ENCODE results near the gene EP400. TPM values are rescaled to one million over a fixed set of nuclear protein-coding genes. Genes with fewer than 3 reads are reported as not detected.

Gene EP400
- total RNA-seq, 1 donor from 2014 or later: 51.3 TPM

GRCh38 chr12:131903270-131904255 lies 46.2 kb upstream of the EP400 start:
- Mint-ChIP-seq H3K9me3 (ENCODE audit: unreplicated experiment) (no peaks in the 10 kb centered on the region), H3K4me3 (ENCODE audit: unreplicated experiment) (no peak overlapping the region), H3K27ac (ENCODE audit: unreplicated experiment) (no peak overlapping the region), H3K27me3 (ENCODE audit: unreplicated experiment) (no peaks in the 10 kb centered on the region), H3K4me1 (ENCODE audit: unreplicated experiment) (peaks cover 9% of the 10 kb centered on the region), H3K36me3 (ENCODE audit: unreplicated experiment) (peaks cover 2% of the 10 kb centered on the region)
- TF ChIP-seq CTCF (IDR thresholded peaks at IDR 0.05): no peak
- no peak for DNase-seq (ENCODE audit: extremely low spot score, unreplicated experiment)

- no peaks in the 10 kb centered on the region for H3K9me3 Mint-ChIP-seq (ENCODE audit: unreplicated experiment)
- H3K27ac Mint-ChIP-seq (ENCODE audit: unreplicated experiment): no peak overlapping the region
- DNase-seq (ENCODE audit: extremely low spot score, unreplicated experiment): no peak
- TF ChIP-seq CTCF (IDR thresholded peaks at IDR 0.05): no peak
- no peak overlapping the region for H3K4me3 Mint-ChIP-seq (ENCODE audit: unreplicated experiment)
- peaks cover 9% of the 10 kb centered on the region for H3K4me1 Mint-ChIP-seq (ENCODE audit: unreplicated experiment)
- no peaks in the 10 kb centered on the region for H3K27me3 Mint-ChIP-seq (ENCODE audit: unreplicated experiment)
- H3K36me3 Mint-ChIP-seq (ENCODE audit: unreplicated experiment): peaks cover 5% of the 10 kb centered on the region
These were observed 45.4 kb upstream of the EP400 start for GRCh38 chr12:131904346-131904745.

- TF ChIP-seq CTCF (IDR thresholded peaks at IDR 0.05): no peak
- no peak for DNase-seq (ENCODE audit: extremely low spot score, unreplicated experiment)
- Mint-ChIP-seq H3K4me3 (ENCODE audit: unreplicated experiment) (no peak overlapping the region), H3K9me3 (ENCODE audit: unreplicated experiment) (no peaks in the 10 kb centered on the region), H3K27me3 (ENCODE audit: unreplicated experiment) (no peaks in the 10 kb centered on the region), H3K36me3 (ENCODE audit: unreplicated experiment) (peaks cover 5% of the 10 kb centered on the region), H3K27ac (ENCODE audit: unreplicated experiment) (no peak overlapping the region), H3K4me1 (ENCODE audit: unreplicated experiment) (peaks cover 9% of the 10 kb centered on the region)
These were observed 44.6 kb upstream of the EP400 start for GRCh38 chr12:131905081-131905629.

GRCh38 chr12:131905630-131906091 lies 44.1 kb upstream of the EP400 start:
- TF ChIP-seq CTCF (IDR thresholded peaks at IDR 0.05): no peak
- H3K36me3 Mint-ChIP-seq (ENCODE audit: unreplicated experiment): peaks cover 5% of the 10 kb centered on the region
- no peaks in the 10 kb centered on the region for H3K9me3 Mint-ChIP-seq (ENCODE audit: unreplicated experiment)
- no peaks in the 10 kb centered on the region for H3K27me3 Mint-ChIP-seq (ENCODE audit: unreplicated experiment)
- no peak for DNase-seq (ENCODE audit: extremely low spot score, unreplicated experiment)
- peaks cover 11% of the 10 kb centered on the region for H3K4me1 Mint-ChIP-seq (ENCODE audit: unreplicated experiment)
- H3K4me3 Mint-ChIP-seq (ENCODE audit: unreplicated experiment): no peak overlapping the region
- H3K27ac Mint-ChIP-seq (ENCODE audit: unreplicated experiment): no peak overlapping the region

All from osteocyte (in vitro differentiated cells).